H9 (cell line): ENCODE results near the gene WDPCP. TPM values are rescaled to one million over a fixed set of nuclear protein-coding genes. Genes with fewer than 3 reads are reported as not detected.

Experiments
- DNase-seq: peaks from one replicate; pipeline ENCODE4 v3.0.0-alpha.2; 2017
- H2AFZ ChIP-seq: one replicate; pipeline ENCODE4 v1.6.1; 2013; ENCODE audit warnings: mild to moderate bottlenecking, low read length, control low read depth, moderate library complexity
- H2AK5ac ChIP-seq: 2 replicates; pipeline ENCODE4 v1.6.1; 2013; ENCODE audit warnings: low read length, control low read depth, mixed read lengths; ENCODE audit not compliant: insufficient read length
- H2BK120ac ChIP-seq: one replicate; pipeline ENCODE4 v1.6.1; 2013; ENCODE audit warnings: low read depth, mild to moderate bottlenecking, low read length, control low read depth, inconsistent platforms; ENCODE audit not compliant: poor library complexity, severe bottlenecking
- H2BK12ac ChIP-seq: 2 replicates; pipeline ENCODE4 v1.6.1; 2013; ENCODE audit warnings: low read length, control low read depth, mixed read lengths, low read depth; ENCODE audit not compliant: insufficient read length
- H2BK15ac ChIP-seq: 2 replicates; pipeline ENCODE4 v1.6.1; 2013; ENCODE audit warnings: low read depth, low read length, control low read depth
- H2BK20ac ChIP-seq: one replicate; pipeline ENCODE4 v1.6.1; 2013; ENCODE audit warnings: low read depth, mild to moderate bottlenecking, low read length, control low read depth, inconsistent platforms; ENCODE audit not compliant: poor library complexity, severe bottlenecking
- H2BK5ac ChIP-seq: 2 replicates; pipeline ENCODE4 v1.6.1; 2013; ENCODE audit warnings: low read length, control low read depth, mixed read lengths; ENCODE audit not compliant: insufficient read length
- H3K14ac ChIP-seq: 2 replicates; pipeline ENCODE4 v1.6.1; 2013; ENCODE audit warnings: low read length, control low read depth; ENCODE audit not compliant: insufficient read depth
- H3K18ac ChIP-seq: 2 replicates; pipeline ENCODE4 v1.6.1; 2013; ENCODE audit warnings: low read depth, mild to moderate bottlenecking, mixed read lengths, low read length, control low read depth; ENCODE audit not compliant: insufficient read length
- H3K23ac ChIP-seq: 2 replicates; pipeline ENCODE4 v1.6.1; 2013; ENCODE audit warnings: low read length, control low read depth, mixed read lengths, low read depth; ENCODE audit not compliant: insufficient read length
- H3K23me2 ChIP-seq: 2 replicates; pipeline ENCODE4 v1.6.1; 2013; ENCODE audit warnings: low read depth, mild to moderate bottlenecking, mixed read lengths, low read length, control low read depth; ENCODE audit not compliant: insufficient read length, poor library complexity, severe bottlenecking
- H3K27ac ChIP-seq: 2 replicates; pipeline ENCODE4 v1.5.1; 2013; ENCODE audit warnings: low read length, control low read depth, mixed read lengths, low read depth; ENCODE audit not compliant: insufficient read length
- H3K27me3 ChIP-seq: 2 replicates; pipeline ENCODE4 v1.6.1; 2013; ENCODE audit warnings: low read length, control low read depth, inconsistent platforms; ENCODE audit not compliant: insufficient read depth
- H3K4ac ChIP-seq: 2 replicates; pipeline ENCODE4 v1.6.1; 2013; ENCODE audit warnings: low read depth, mild to moderate bottlenecking, control low read depth, inconsistent platforms, low read length, moderate library complexity
- H3K4me1 ChIP-seq: 2 replicates; pipeline ENCODE4 v1.6.1; 2013; ENCODE audit warnings: low read length, control low read depth, inconsistent platforms; ENCODE audit not compliant: insufficient read depth
- H3K4me2 ChIP-seq: 2 replicates; pipeline ENCODE4 v1.6.1; 2013; ENCODE audit warnings: low read length, control low read depth, mixed read lengths; ENCODE audit not compliant: insufficient read length, insufficient read depth
- H3K56ac ChIP-seq: 2 replicates; pipeline ENCODE4 v1.6.1; 2013; ENCODE audit warnings: low read depth, mild to moderate bottlenecking, mixed read lengths, low read length, control low read depth; ENCODE audit not compliant: insufficient read length
- H3K79me1 ChIP-seq: 2 replicates; pipeline ENCODE4 v1.6.1; 2013; ENCODE audit warnings: low read depth, mild to moderate bottlenecking, moderate library complexity, low read length, control low read depth, inconsistent platforms; ENCODE audit not compliant: insufficient read depth, poor library complexity, severe bottlenecking
- H3K79me2 ChIP-seq: 2 replicates; pipeline ENCODE4 v1.6.1; 2013; ENCODE audit warnings: low read length, control low read depth, inconsistent platforms; ENCODE audit not compliant: insufficient read depth
- H3K9ac ChIP-seq: 2 replicates; pipeline ENCODE4 v1.6.1; 2013; ENCODE audit warnings: low read length, control low read depth, mixed read lengths; ENCODE audit not compliant: insufficient read length; ENCODE audit errors: extremely low read depth
- H3K9me3 ChIP-seq: one replicate; pipeline ENCODE4 v1.6.1; 2013; ENCODE audit warnings: low read depth, low read length, inconsistent platforms; ENCODE audit not compliant: control insufficient read depth
- H3T11ph ChIP-seq: one replicate; pipeline ENCODE4 v1.6.1; 2013; ENCODE audit warnings: mild to moderate bottlenecking, low read length, control low read depth, inconsistent platforms
- H4K20me1 ChIP-seq: one replicate; pipeline ENCODE4 v1.6.1; 2013; ENCODE audit not compliant: control insufficient read depth, insufficient read length, insufficient read depth
- H4K5ac ChIP-seq: 2 replicates; pipeline ENCODE4 v1.6.1; 2013; ENCODE audit warnings: low read depth, mild to moderate bottlenecking, mixed read lengths, low read length, control low read depth; ENCODE audit not compliant: insufficient read length
- H4K8ac ChIP-seq: replicated peaks from 2 replicates; pipeline ENCODE4 v1.6.1; 2013; ENCODE audit warnings: low read length, control low read depth, mixed read lengths, low read depth; ENCODE audit not compliant: insufficient read length
- H4K91ac ChIP-seq: 2 replicates; pipeline ENCODE4 v1.6.1; 2013; ENCODE audit warnings: low read depth, mild to moderate bottlenecking, moderate library complexity, mixed read lengths, low read length, control low read depth; ENCODE audit not compliant: insufficient read length
- H3K27ac Mint-ChIP-seq, 3 experiments: 2 replicates in 2 of 3; 3 replicates in 1 of 3; pipeline ENCODE4 v1.8.0; 2020 to 2021; ENCODE audit warnings: mixed read lengths in 3 of 3, mild to moderate bottlenecking in 1 of 3, moderate library complexity in 1 of 3
- H3K27me3 Mint-ChIP-seq: 2 replicates; pipeline ENCODE4 v1.8.0; 2021; ENCODE audit warnings: low read depth, mild to moderate bottlenecking, moderate library complexity, mixed read lengths
- H3K36me3 Mint-ChIP-seq, 3 experiments: 2 replicates in 2 of 3; 3 replicates in 1 of 3; pipeline ENCODE4 v1.8.0; 2020 to 2021; ENCODE audit warnings: low read depth in 3 of 3, mixed read lengths in 3 of 3; ENCODE audit not compliant: insufficient read depth in 1 of 3
- H3K4me1 Mint-ChIP-seq, 2 experiments: 2 replicates each; pipeline ENCODE4 v1.8.0; 2020; ENCODE audit warnings: mixed read lengths in 2 of 2
- H3K4me3 Mint-ChIP-seq, 2 experiments: 2 replicates in 1 of 2; 3 replicates in 1 of 2; pipeline ENCODE4 v1.8.0; 2020 to 2021; ENCODE audit warnings: mild to moderate bottlenecking in 2 of 2, mixed read lengths in 2 of 2, moderate library complexity in 1 of 2
- H3K9me3 Mint-ChIP-seq, 2 experiments: 2 replicates in 1 of 2; 3 replicates in 1 of 2; pipeline ENCODE4 v1.8.0; 2020; ENCODE audit warnings: mild to moderate bottlenecking in 2 of 2, mixed read lengths in 2 of 2, moderate library complexity in 1 of 2
- total RNA-seq: library from RNA; stranded (reverse); gene quantifications from 2 replicates; pipeline ENCODE4 v1.2.1, GENCODE V29; 2021
- TF ChIP-seq, protein P1 (sequence below): fragments of 200-600 bp; sonication (generic); conservative IDR thresholded peaks from 3 replicates; pipeline ENCODE4 v1.8.0; 2021; ENCODE audit warnings: antibody characterized with exemption, mild to moderate bottlenecking

The WDPCP gene
- total RNA-seq, 1 experiment from 2014 or later: 22.4 TPM

DNA sequence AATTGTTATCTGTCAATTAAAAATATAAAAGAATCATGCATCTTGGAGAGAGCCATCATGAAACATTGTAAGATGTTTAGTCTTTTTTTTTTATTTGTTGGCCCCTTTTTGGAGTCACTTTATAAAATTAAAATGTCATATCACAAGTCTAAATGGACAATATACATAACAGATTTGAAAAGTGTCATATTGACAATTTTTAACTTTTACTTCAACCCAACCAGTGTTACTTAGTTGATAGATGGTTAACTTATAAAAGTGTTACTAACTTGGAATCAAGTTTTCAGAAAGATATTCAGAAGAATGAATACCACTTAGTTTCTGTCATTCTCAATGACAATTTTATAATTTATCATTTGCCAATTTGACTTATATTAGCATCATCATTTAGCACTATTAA, 319.3 kb downstream of the WDPCP start:
- H4K20me1 ChIP-seq: no peaks in the 10 kb centered on the region
- TF ChIP-seq, protein P1, sequence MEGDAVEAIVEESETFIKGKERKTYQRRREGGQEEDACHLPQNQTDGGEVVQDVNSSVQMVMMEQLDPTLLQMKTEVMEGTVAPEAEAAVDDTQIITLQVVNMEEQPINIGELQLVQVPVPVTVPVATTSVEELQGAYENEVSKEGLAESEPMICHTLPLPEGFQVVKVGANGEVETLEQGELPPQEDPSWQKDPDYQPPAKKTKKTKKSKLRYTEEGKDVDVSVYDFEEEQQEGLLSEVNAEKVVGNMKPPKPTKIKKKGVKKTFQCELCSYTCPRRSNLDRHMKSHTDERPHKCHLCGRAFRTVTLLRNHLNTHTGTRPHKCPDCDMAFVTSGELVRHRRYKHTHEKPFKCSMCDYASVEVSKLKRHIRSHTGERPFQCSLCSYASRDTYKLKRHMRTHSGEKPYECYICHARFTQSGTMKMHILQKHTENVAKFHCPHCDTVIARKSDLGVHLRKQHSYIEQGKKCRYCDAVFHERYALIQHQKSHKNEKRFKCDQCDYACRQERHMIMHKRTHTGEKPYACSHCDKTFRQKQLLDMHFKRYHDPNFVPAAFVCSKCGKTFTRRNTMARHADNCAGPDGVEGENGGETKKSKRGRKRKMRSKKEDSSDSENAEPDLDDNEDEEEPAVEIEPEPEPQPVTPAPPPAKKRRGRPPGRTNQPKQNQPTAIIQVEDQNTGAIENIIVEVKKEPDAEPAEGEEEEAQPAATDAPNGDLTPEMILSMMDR: no peak
- H3K4me2 ChIP-seq: no peak overlapping the region
- H3K23me2 ChIP-seq: no peaks in the 10 kb centered on the region
- H3K79me2 ChIP-seq: no peaks in the 10 kb centered on the region
- no peak overlapping the region for H2BK20ac ChIP-seq
- H2BK12ac ChIP-seq: no peak overlapping the region
- no peak overlapping the region for H3K18ac ChIP-seq
- Mint-ChIP-seq H3K36me3 (peaks cover 13 to 21% (median 16%) of the 10 kb centered on the region in 3 experiments), H3K27me3 (no peaks in the 10 kb centered on the region; the same call in 1 of the 2 replicates), H3K27ac (no peak overlapping the region), H3K4me1 (no peaks in the 10 kb centered on the region), H3K9me3 (peaks cover 17 to 20% of the 10 kb centered on the region in 2 experiments), H3K4me3 (no peak overlapping the region)
- H2AFZ ChIP-seq: no peak overlapping the region
- no peak overlapping the region for H2BK120ac ChIP-seq
- no peak overlapping the region for H3T11ph ChIP-seq
- no peak overlapping the region for H3K9ac ChIP-seq
- no peak overlapping the region for H4K8ac ChIP-seq
- no peaks in the 10 kb centered on the region for H3K27me3 ChIP-seq
- H3K4me1 ChIP-seq: no peaks in the 10 kb centered on the region
- no peaks in the 10 kb centered on the region for H3K79me1 ChIP-seq
- H3K9me3 ChIP-seq: no peaks in the 10 kb centered on the region
- H4K5ac ChIP-seq: no peak overlapping the region
- H3K23ac ChIP-seq: no peak overlapping the region
- DNase-seq: no peak
- H4K91ac ChIP-seq: no peak overlapping the region
- no peak overlapping the region for H2BK5ac ChIP-seq
- no peak overlapping the region for H3K14ac ChIP-seq
- no peak overlapping the region for H3K56ac ChIP-seq
- no peak overlapping the region for H2BK15ac ChIP-seq
- H3K4ac ChIP-seq: no peak overlapping the region
- H3K27ac ChIP-seq: no peak overlapping the region
- no peak overlapping the region for H2AK5ac ChIP-seq
